Hepatocyte (in vitro differentiated cells): ENCODE results near the gene NEURL4. TPM values are rescaled to one million over a fixed set of nuclear protein-coding genes. Genes with fewer than 3 reads are reported as not detected.
A peak's percentile ranks its signal among the peaks of the same experiment; 100 is the strongest.

Experiments used
- DNase-seq: peaks from one replicate; pipeline ENCODE4 v3.0.0-alpha.2; 2016; ENCODE audit warnings: low spot score
- H2AFZ ChIP-seq: fragments of 200-600 bp; sonication (generic); 2 replicates; pipeline ENCODE4 v1.6.0; 2016; ENCODE audit warnings: antibody characterized with exemption, mild to moderate bottlenecking
- H3K27ac ChIP-seq: fragments of 200-600 bp; sonication (generic); 2 replicates; pipeline ENCODE4 v1.5.1; 2016; ENCODE audit warnings: mild to moderate bottlenecking
- H3K27me3 ChIP-seq: fragments of 200-600 bp; sonication (generic); 2 replicates; pipeline ENCODE4 v1.6.1; 2016
- H3K36me3 ChIP-seq: fragments of 200-600 bp; sonication (generic); replicated peaks from 2 replicates; pipeline ENCODE4 v1.5.1; 2016; ENCODE audit warnings: low read depth; ENCODE audit not compliant: insufficient read depth
- H3K4me1 ChIP-seq: fragments of 200-600 bp; sonication (generic); 2 replicates; pipeline ENCODE4 v1.5.1; 2016; ENCODE audit warnings: mild to moderate bottlenecking, moderate library complexity; ENCODE audit not compliant: insufficient read depth
- H3K4me2 ChIP-seq: fragments of 200-600 bp; sonication (generic); 2 replicates; pipeline ENCODE4 v1.6.0; 2016
- H3K4me3 ChIP-seq: fragments of 200-600 bp; sonication (generic); 2 replicates; pipeline ENCODE4 v1.5.1; 2016; ENCODE audit warnings: mild to moderate bottlenecking
- H3K79me2 ChIP-seq: fragments of 200-600 bp; sonication (generic); 2 replicates; pipeline ENCODE4 v1.6.0; 2017; ENCODE audit warnings: mild to moderate bottlenecking
- H3K9me2 ChIP-seq: fragments of 200-600 bp; sonication (generic); replicated peaks from 2 replicates; pipeline ENCODE4 v1.6.0; 2017; ENCODE audit warnings: mild to moderate bottlenecking; ENCODE audit not compliant: insufficient read depth
- H3K9me3 ChIP-seq: fragments of 200-600 bp; sonication (generic); 2 replicates; pipeline ENCODE4 v1.5.1; 2016; ENCODE audit warnings: low read depth, mild to moderate bottlenecking
- H4K20me1 ChIP-seq: fragments of 200-600 bp; sonication (generic); 2 replicates; pipeline ENCODE4 v1.6.0; 2016; ENCODE audit warnings: mild to moderate bottlenecking; ENCODE audit not compliant: insufficient read depth, poor library complexity, severe bottlenecking
- EZH2 ChIP-seq: fragments of 200-600 bp; sonication (generic); IDR thresholded peaks from 2 replicates; pipeline ENCODE4 v1.6.1; 2016; ENCODE audit warnings: antibody characterized with exemption, mild to moderate bottlenecking, borderline replicate concordance
- EZH2phosphoT487 ChIP-seq: fragments of 200-600 bp; sonication (generic); IDR thresholded peaks from one replicate; pipeline ENCODE4 v1.6.1; 2018; ENCODE audit warnings: antibody characterized with exemption, mild to moderate bottlenecking, low read depth, moderate library complexity; ENCODE audit not compliant: unreplicated experiment, severe bottlenecking
- WGBS: methylation state at CpG from one replicate; pipeline ENCODE4 v1.1.6; 2016; ENCODE audit warnings: low lambda C conversion rate; ENCODE audit errors: missing lambda C conversion rate; 5-methylcytosine and 5-hydroxymethylcytosine counted together
- polyA plus RNA-seq: library from polyadenylated mRNA; unstranded; fragments of >200 nt; fragmentation: Nextera tagmentation; extraction: Ambion mirVana; gene quantifications from 2 replicates; pipeline ENCODE4 v1.2.1, GENCODE V29; 2016
- total RNA-seq: library from RNA; depleted of rRNA; stranded (reverse); fragments of >200 nt; gene quantifications from 2 replicates; pipeline ENCODE4 v1.2.3, GENCODE V29; 2014
- TF ChIP-seq, protein P1 (sequence below): fragments of 200-600 bp; sonication (generic); IDR thresholded peaks from 2 replicates; pipeline ENCODE4 v1.5.1; 2016; ENCODE audit warnings: antibody characterized with exemption, mild to moderate bottlenecking; ENCODE audit not compliant: poor library complexity

The NEURL4 gene
- total and polyA plus RNA-seq, 2 experiments from 2014 or later = 9.5 to 9.6 TPM

DNA sequence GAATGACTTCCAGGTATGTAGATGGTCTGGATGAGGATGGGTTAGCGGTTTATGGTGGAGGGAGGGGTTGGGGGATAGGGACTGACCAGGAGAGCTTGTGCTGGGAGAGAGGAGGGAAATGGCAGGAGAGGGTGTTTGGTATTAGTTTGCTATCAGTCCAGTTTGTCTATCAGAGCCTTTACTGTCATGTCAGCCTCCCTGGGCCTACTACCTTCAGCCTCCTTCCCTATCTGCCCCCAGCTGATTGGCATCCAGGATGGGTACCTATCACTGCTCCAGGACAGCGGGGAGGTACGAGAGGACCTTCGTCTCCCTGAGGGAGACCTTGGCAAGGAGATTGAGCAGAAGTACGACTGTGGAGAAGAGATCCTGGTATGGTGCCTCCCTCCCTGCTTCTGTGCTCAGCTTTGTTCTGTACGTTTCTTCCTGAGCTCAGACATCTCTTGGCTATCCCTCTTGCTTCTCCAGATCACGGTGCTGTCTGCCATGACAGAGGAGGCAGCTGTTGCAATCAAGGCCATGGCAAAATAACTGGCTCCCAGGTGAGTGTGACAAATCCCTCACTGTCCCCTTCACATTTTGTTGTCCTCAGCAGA, 17.9 kb downstream of the NEURL4 start:
- no peak for DNase-seq
- Histone ChIP-seq H3K27me3 (no peaks in the 10 kb centered on the region), H3K27ac (no peak overlapping the region), H4K20me1 (peaks cover 43% of the 10 kb centered on the region), H3K4me2 (no peak overlapping the region), H3K36me3 (peaks cover 8% of the 10 kb centered on the region), H3K4me3 (no peak overlapping the region), H3K79me2 (peaks cover 66% of the 10 kb centered on the region), H3K9me3 (no peaks in the 10 kb centered on the region), H2AFZ (no peak overlapping the region), H3K4me1 (peaks cover 23% of the 10 kb centered on the region), H3K9me2 (no peaks in the 10 kb centered on the region)
- 96% methylated on average over 7 of the region's 7 CpGs for WGBS
- TF ChIP-seq EZH2phosphoT487 = no peak
- no peak for TF ChIP-seq EZH2
- TF ChIP-seq, protein P1, sequence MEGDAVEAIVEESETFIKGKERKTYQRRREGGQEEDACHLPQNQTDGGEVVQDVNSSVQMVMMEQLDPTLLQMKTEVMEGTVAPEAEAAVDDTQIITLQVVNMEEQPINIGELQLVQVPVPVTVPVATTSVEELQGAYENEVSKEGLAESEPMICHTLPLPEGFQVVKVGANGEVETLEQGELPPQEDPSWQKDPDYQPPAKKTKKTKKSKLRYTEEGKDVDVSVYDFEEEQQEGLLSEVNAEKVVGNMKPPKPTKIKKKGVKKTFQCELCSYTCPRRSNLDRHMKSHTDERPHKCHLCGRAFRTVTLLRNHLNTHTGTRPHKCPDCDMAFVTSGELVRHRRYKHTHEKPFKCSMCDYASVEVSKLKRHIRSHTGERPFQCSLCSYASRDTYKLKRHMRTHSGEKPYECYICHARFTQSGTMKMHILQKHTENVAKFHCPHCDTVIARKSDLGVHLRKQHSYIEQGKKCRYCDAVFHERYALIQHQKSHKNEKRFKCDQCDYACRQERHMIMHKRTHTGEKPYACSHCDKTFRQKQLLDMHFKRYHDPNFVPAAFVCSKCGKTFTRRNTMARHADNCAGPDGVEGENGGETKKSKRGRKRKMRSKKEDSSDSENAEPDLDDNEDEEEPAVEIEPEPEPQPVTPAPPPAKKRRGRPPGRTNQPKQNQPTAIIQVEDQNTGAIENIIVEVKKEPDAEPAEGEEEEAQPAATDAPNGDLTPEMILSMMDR = no peak

DNA sequence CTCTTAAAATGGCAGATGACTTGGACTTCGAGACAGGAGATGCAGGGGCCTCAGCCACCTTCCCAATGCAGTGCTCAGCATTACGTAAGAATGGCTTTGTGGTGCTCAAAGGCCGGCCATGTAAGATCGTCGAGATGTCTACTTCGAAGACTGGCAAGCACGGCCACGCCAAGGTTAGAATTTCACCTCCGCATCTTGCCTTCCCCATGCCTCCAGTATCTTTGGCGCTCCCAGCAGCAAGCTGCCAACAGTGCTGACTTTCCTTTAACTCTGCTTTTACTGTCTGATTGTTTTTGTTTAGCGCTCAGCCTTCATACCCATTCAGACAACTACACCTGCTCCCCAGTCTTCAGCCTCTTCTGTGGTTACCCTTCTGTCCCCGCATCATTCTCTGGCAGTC, 19.5 kb downstream of the NEURL4 start:
- peaks cover 25% of the 10 kb centered on the region for H3K4me1 ChIP-seq
- peaks cover 65% of the 10 kb centered on the region for H3K79me2 ChIP-seq
- no peak for TF ChIP-seq EZH2
- TF ChIP-seq EZH2phosphoT487 = no peak
- TF ChIP-seq, protein P1 = no peak
- H3K36me3 ChIP-seq = peaks cover 8% of the 10 kb centered on the region
- DNase-seq = no peak
- WGBS = 95% methylated on average over 12 of the region's 12 CpGs
- H3K27me3 ChIP-seq = no peaks in the 10 kb centered on the region
- no peaks in the 10 kb centered on the region for H3K9me2 ChIP-seq
- no peaks in the 10 kb centered on the region for H3K9me3 ChIP-seq
- no peak overlapping the region for H2AFZ ChIP-seq
- peaks cover 43% of the 10 kb centered on the region for H4K20me1 ChIP-seq
- no peak overlapping the region for H3K4me3 ChIP-seq
- peak overlapping the region; percentile 98 for H3K4me2 ChIP-seq
- H3K27ac ChIP-seq = peak overlapping the region; percentile 93

DNA sequence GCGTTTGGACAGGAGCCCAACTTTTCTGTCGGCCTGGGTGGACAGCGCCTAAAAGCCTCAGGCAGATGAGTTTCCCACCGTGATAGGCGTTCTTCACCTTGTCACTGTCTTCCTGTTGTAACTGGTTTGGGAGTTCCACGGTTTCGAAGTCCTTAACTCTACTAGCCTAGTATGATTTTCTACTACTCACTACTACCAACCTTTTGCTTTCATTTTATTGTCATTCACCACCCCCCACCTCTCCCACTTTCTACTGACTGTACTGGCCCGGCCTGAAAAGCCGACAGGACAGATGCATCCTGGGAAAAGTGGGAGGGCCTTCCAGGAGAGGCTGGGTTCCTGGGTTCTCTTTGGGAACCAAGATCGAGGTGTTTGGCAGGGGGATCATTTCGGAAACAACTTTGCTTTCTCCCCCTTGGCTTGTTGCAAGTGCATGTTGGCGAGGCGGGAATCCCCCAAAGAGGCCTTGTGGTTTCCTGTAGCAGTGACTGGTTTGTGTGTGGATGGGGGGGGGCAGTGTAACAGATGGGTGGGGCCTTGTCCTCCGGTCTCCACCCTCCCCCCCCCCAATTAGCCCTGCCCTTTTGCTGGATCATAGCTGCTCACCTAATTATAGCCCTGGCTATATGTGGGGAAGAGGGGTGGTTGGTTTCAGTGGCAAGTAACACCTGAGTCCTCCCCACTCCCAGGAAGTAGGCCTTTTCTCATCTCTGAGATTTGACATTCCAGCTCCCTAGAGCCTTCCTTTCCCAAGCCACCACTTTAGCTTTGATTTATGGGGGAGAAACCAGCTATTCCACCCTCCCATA, 20.3 kb downstream of the NEURL4 start:
- Histone ChIP-seq H3K4me2 (peak overlapping the region; percentile 98), H2AFZ (no peak overlapping the region), H3K27me3 (no peaks in the 10 kb centered on the region), H3K79me2 (peaks cover 57% of the 10 kb centered on the region), H4K20me1 (peaks cover 43% of the 10 kb centered on the region), H3K9me3 (no peaks in the 10 kb centered on the region), H3K9me2 (no peaks in the 10 kb centered on the region), H3K27ac (peak overlapping the region; percentile 93), H3K36me3 (peaks cover 8% of the 10 kb centered on the region), H3K4me1 (peaks cover 18% of the 10 kb centered on the region), H3K4me3 (peak overlapping the region; percentile 24)
- 4% methylated on average over 13 of the region's 14 CpGs for WGBS
- TF ChIP-seq EZH2 = no peak
- no peak for TF ChIP-seq EZH2phosphoT487
- TF ChIP-seq, protein P1 = no peak
- DNase-seq = peak; percentile 91
